DOHH2 (cell line): ENCODE measurements around the gene FNBP1L.

Experiments used
- H3F3A ChIP-seq: fragments of 200-600 bp; sonication (generic), shearing (Covaris generic); 2 replicates; pipeline ENCODE4 v1.6.0; 2016; ENCODE audit warnings: antibody characterized with exemption, mild to moderate bottlenecking; ENCODE audit not compliant: control insufficient read depth, insufficient read depth
- H3K27ac ChIP-seq: fragments of 200-600 bp; sonication (generic); 2 replicates; pipeline ENCODE4 v1.5.1; 2014; ENCODE audit warnings: low read depth, mild to moderate bottlenecking, low read length, moderate library complexity
- H3K27me3 ChIP-seq: fragments of 200-600 bp; sonication (generic); 2 replicates; pipeline ENCODE4 v1.6.1; 2014; ENCODE audit warnings: mild to moderate bottlenecking, low read length, mixed read lengths; ENCODE audit not compliant: control insufficient read depth
- H3K36me3 ChIP-seq: fragments of 200-600 bp; sonication (generic); 2 replicates; pipeline ENCODE4 v1.6.1; 2014; ENCODE audit warnings: mild to moderate bottlenecking, low read length, moderate library complexity, mixed read lengths; ENCODE audit not compliant: control insufficient read depth
- H3K4me1 ChIP-seq: fragments of 200-600 bp; sonication (generic); 2 replicates; pipeline ENCODE4 v1.6.1; 2014; ENCODE audit warnings: mild to moderate bottlenecking, low read length, mixed read lengths; ENCODE audit not compliant: control insufficient read depth
- H3K4me2 ChIP-seq: fragments of 200-600 bp; sonication (generic); 2 replicates; pipeline ENCODE4 v1.6.0; 2014; ENCODE audit warnings: mild to moderate bottlenecking, low read length, moderate library complexity
- H3K4me3 ChIP-seq: fragments of 200-600 bp; sonication (generic); 2 replicates; pipeline ENCODE4 v1.5.1; 2014; ENCODE audit warnings: mild to moderate bottlenecking, low read length, mixed read lengths
- H3K79me2 ChIP-seq: fragments of 200-600 bp; sonication (generic); 2 replicates; pipeline ENCODE4 v1.6.1; 2014; ENCODE audit warnings: mild to moderate bottlenecking, low read length, mixed read lengths; ENCODE audit not compliant: control insufficient read depth
- H3K9me2 ChIP-seq: fragments of 200-600 bp; sonication (generic); replicated peaks from 2 replicates; pipeline ENCODE4 v1.6.1; 2014; ENCODE audit warnings: mild to moderate bottlenecking, low read length, mixed read lengths; ENCODE audit not compliant: control insufficient read depth
- H3K9me3 ChIP-seq: fragments of 200-600 bp; sonication (generic); 2 replicates; pipeline ENCODE4 v1.6.1; 2014; ENCODE audit warnings: antibody characterized with exemption, low read length, mixed read lengths; ENCODE audit not compliant: control insufficient read depth, insufficient read depth
- H4K20me1 ChIP-seq: fragments of 200-600 bp; sonication (generic); 2 replicates; pipeline ENCODE4 v1.6.0; 2014; ENCODE audit warnings: low read depth, mild to moderate bottlenecking, antibody characterized with exemption, low read length, moderate library complexity; ENCODE audit not compliant: control insufficient read depth, insufficient read depth
- EZH2phosphoT487 ChIP-seq: fragments of 200-600 bp; sonication (generic); IDR thresholded peaks from 2 replicates; pipeline ENCODE4 v1.6.1; 2017; ENCODE audit warnings: borderline replicate concordance, mild to moderate bottlenecking, antibody characterized with exemption, low read length, moderate library complexity, mixed read lengths
- TF ChIP-seq, protein P1 (sequence below): fragments of 200-600 bp; sonication (generic); IDR thresholded peaks from one replicate; pipeline ENCODE4 v1.5.1; 2014; ENCODE audit warnings: antibody characterized with exemption, mild to moderate bottlenecking, low read depth, low read length; ENCODE audit not compliant: poor library complexity, severe bottlenecking

FNBP1L gene

GRCh38 chr1:93567255-93567918 is 119.5 kb downstream of the FNBP1L start:
- no peaks in the 10 kb centered on the region for H3K9me2 ChIP-seq
- H3K4me2 ChIP-seq: no peak overlapping the region
- H3K27me3 ChIP-seq: no peaks in the 10 kb centered on the region
- H4K20me1 ChIP-seq: no peaks in the 10 kb centered on the region
- TF ChIP-seq EZH2phosphoT487: no peak
- TF ChIP-seq, protein P1, sequence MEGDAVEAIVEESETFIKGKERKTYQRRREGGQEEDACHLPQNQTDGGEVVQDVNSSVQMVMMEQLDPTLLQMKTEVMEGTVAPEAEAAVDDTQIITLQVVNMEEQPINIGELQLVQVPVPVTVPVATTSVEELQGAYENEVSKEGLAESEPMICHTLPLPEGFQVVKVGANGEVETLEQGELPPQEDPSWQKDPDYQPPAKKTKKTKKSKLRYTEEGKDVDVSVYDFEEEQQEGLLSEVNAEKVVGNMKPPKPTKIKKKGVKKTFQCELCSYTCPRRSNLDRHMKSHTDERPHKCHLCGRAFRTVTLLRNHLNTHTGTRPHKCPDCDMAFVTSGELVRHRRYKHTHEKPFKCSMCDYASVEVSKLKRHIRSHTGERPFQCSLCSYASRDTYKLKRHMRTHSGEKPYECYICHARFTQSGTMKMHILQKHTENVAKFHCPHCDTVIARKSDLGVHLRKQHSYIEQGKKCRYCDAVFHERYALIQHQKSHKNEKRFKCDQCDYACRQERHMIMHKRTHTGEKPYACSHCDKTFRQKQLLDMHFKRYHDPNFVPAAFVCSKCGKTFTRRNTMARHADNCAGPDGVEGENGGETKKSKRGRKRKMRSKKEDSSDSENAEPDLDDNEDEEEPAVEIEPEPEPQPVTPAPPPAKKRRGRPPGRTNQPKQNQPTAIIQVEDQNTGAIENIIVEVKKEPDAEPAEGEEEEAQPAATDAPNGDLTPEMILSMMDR: no peak
- peaks cover 94% of the 10 kb centered on the region for H3K36me3 ChIP-seq
- no peaks in the 10 kb centered on the region for H3K79me2 ChIP-seq
- H3K9me3 ChIP-seq: no peaks in the 10 kb centered on the region
- no peak overlapping the region for H3K27ac ChIP-seq
- H3K4me3 ChIP-seq: no peak overlapping the region
- H3K4me1 ChIP-seq: no peaks in the 10 kb centered on the region
- no peaks in the 10 kb centered on the region for H3F3A ChIP-seq

DNA sequence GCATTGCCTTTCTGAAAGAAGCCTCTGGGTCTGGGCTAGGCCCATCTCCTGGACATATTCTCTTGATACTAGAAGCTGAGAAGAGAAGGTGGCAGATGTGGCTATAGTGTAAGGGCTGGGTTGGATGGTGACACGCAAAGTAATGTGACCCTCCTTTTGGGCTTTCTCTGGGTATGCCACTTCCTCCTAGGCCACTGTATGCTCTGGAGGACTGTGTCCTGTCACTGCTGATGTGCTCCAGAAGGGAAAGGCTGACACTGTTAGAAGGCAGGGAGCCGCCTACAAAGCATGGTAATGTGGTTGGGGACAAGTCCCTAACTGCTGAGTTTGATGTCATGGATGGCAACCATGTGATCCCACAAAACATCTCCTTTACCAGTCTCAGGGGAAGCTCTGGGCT is 121.6 kb downstream of the FNBP1L start:
- no peak for TF ChIP-seq EZH2phosphoT487
- TF ChIP-seq, protein P1: no peak
- H3K4me1 ChIP-seq: no peaks in the 10 kb centered on the region
- no peaks in the 10 kb centered on the region for H3K79me2 ChIP-seq
- H3K9me3 ChIP-seq: no peaks in the 10 kb centered on the region
- H3K4me3 ChIP-seq: no peak overlapping the region
- H3K9me2 ChIP-seq: no peaks in the 10 kb centered on the region
- no peaks in the 10 kb centered on the region for H3F3A ChIP-seq
- H3K36me3 ChIP-seq: peaks cover 92% of the 10 kb centered on the region
- H3K27ac ChIP-seq: no peak overlapping the region
- H4K20me1 ChIP-seq: no peaks in the 10 kb centered on the region
- H3K4me2 ChIP-seq: no peak overlapping the region
- H3K27me3 ChIP-seq: no peaks in the 10 kb centered on the region

- Histone ChIP-seq H4K20me1 (no peaks in the 10 kb centered on the region), H3K4me1 (no peaks in the 10 kb centered on the region), H3K36me3 (peaks cover 91% of the 10 kb centered on the region), H3K9me2 (no peaks in the 10 kb centered on the region), H3K79me2 (no peaks in the 10 kb centered on the region), H3K27ac (no peak overlapping the region), H3K4me3 (no peak overlapping the region), H3K9me3 (no peaks in the 10 kb centered on the region), H3K27me3 (no peaks in the 10 kb centered on the region), H3F3A (no peaks in the 10 kb centered on the region), H3K4me2 (no peak overlapping the region)
- no peak for TF ChIP-seq EZH2phosphoT487
- TF ChIP-seq, protein P1: no peak
These were observed 123.8 kb downstream of the FNBP1L start for GRCh38 chr1:93571623-93572310.
